Hepatic stellate cell (primary cell): ENCODE results near the gene ST6GAL1.

Experiments
- DNase-seq: peaks from one replicate; pipeline ENCODE4 v3.0.0; 2011; ENCODE audit warnings: low spot score

ST6GAL1 gene

GRCh38 chr3:187077537-187077936 is 147.2 kb downstream of the ST6GAL1 start:
- no peak for DNase-seq

GRCh38 chr3:187079090-187080022 is 149.0 kb downstream of the ST6GAL1 start:
- no peak for DNase-seq

DNA sequence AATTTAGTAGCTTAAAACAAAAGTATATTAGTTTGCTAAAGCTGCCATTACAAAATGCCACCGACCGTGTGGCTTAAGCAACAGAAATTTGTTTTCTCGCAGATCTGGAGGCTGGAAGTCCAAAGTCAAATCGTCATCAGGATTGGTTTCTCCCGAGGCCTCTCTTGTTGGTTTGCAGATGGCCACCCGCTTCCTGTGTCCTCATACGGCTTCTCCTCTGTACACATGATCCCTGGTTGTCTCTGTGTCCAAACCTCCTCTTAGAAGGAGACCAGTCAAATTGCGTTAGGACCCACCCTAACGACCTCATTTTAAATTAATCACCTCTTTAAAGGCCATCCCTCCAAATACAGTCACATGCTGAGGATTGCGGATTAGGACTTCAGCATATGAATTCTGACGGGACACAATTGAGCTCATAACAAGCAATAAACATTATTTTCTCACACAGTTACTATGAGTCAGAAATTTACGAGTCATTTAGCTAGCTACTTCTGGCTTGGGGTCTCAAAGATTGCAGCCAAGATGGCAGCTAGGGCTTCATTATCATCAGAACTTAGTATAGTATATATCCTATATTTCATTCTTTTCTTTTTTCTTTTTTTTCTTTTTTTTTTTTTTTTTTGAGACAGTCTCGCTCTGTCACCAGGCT is 150.6 kb downstream of the ST6GAL1 start:
- no peak for DNase-seq

DNA sequence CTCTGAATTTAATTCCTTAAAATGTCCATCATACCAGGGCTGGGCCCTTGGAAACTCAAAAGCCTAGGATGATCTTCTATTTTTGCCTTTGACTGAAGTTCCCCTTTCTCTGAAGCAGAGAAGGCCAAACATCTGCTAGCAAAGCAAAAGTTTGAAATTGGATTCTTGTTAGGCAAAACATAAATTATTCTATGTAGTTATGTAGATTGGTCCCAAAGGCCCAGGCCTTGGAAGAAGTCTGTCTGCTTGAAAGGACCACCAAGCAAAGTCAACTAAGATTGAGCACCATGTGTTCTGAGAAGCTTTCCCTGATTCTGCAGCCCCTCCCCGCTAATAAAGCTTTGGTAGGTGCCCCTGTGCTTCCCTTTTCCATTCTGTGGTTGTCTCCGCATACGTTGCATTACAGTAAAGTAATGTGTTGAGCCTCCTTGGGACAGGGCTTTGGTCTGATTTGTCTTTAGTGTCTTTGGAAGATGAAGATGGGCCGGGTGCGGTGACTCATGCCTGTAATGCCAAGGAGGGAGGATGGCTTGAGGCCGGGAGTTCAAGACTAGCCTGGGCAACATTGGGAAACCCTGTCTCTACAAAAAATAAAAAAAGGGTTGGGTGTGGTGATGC is 152.5 kb downstream of the ST6GAL1 start:
- DNase-seq: no peak

- no peak for DNase-seq
Measured at GRCh38 chr3:187084126-187084525, 153.8 kb downstream of the ST6GAL1 start.

DNA sequence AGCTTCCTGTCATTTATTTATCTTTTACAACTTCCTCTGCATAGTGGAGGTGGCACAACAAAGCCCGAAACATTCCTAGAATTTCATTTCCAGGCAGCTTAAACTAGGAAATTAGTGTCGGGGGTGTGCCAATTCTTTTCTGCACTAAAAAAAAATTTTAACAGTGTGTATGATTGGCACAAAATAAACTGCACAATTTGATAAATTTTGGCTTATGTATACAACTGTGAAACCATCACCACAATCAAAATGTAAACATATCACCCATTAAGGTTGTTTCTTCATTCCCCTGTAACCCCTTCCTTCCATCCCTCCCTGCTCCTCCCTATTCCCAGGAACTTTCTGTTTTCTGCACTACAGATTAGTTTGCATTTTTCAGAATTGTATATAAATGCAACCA is 154.3 kb downstream of the ST6GAL1 start:
- no peak for DNase-seq

- DNase-seq: no peak
Measured at GRCh38 chr3:187085021-187085666, 154.8 kb downstream of the ST6GAL1 start.

DNA sequence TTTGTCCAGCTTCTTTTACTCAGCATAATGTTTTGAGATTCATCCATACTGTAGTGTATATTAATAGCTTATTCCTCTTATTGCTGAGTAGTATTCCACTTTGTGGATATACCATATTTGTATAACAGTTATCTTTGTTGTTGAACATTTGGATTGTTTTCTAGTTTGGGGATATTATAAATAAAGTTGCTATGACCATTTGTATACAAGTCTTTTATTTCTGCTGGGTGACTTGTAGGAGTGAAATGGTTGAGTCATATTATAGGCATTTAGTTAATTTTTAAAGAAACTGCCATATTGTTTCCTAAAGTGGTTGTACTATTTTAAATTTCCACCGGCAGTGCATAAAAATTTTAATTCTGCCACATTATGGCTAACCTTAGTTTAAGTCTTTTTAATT is 155.6 kb downstream of the ST6GAL1 start:
- DNase-seq: no peak

DNA sequence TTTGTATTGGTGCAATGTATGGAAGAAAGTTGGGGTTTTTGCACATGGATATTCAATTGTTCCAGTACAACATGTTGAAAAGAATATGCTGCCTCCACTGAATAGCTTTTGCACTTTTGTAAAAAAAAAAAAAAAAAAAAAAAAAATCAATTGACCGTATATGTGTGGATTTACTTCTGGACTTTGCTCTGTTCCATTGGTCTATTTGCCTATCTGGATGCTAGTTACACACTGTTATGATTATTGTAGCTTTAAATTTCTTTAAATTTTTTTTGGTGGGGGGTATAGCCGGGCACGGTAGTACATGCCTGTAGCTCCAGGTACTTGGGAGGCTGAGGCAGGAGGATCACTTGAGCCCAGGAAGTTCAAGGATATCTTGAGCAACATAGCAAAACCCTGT is 156.5 kb downstream of the ST6GAL1 start:
- DNase-seq: no peak

GRCh38 chr3:187088701-187089100 is 158.4 kb downstream of the ST6GAL1 start:
- DNase-seq: no peak

DNA sequence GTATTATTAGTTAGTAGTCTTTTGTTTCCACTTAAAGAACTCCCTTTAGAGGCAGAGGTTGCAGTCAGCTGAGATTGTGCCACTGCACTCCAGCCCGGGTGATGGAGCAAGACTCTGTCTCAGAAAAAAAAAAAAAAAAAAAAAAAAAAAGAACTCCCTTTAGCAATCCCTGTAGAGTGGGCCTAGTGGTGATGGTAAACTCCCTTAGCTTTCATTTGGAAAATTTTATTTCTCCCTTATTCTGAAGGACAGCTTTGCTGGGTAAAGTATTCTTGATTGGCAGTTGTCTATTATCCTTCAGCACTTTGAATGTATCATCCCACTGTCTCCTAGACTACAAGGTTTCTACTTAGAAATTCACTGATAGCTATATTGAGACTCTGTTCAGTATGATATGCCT is 163.0 kb downstream of the ST6GAL1 start:
- no peak for DNase-seq

DNA sequence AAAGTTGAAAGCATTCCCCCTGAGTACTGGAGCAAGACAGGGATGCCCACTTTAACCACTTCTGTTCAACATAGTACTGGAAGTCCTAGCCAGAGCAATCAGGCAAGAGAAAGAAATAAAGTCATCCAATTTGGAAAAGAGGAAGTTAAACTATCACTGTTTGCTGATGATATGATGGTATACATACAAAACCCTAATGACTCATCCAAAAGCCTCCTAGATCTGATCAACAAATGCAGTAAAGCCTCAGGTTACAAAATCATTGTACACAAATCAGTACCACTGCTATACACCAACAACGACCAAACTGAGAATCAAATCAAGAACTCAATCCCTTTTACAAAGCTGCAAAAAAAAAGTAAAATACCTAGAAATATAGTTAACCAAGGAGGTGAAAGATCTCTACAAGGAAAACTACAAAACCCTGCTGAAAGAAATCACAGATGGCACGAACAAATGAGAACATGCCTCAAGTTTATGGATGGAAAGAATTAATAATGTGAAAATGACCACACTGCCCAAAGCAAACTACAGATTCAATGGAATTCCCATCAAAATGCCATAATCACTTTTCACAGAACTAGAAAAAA is 168.7 kb downstream of the ST6GAL1 start:
- DNase-seq: no peak

DNA sequence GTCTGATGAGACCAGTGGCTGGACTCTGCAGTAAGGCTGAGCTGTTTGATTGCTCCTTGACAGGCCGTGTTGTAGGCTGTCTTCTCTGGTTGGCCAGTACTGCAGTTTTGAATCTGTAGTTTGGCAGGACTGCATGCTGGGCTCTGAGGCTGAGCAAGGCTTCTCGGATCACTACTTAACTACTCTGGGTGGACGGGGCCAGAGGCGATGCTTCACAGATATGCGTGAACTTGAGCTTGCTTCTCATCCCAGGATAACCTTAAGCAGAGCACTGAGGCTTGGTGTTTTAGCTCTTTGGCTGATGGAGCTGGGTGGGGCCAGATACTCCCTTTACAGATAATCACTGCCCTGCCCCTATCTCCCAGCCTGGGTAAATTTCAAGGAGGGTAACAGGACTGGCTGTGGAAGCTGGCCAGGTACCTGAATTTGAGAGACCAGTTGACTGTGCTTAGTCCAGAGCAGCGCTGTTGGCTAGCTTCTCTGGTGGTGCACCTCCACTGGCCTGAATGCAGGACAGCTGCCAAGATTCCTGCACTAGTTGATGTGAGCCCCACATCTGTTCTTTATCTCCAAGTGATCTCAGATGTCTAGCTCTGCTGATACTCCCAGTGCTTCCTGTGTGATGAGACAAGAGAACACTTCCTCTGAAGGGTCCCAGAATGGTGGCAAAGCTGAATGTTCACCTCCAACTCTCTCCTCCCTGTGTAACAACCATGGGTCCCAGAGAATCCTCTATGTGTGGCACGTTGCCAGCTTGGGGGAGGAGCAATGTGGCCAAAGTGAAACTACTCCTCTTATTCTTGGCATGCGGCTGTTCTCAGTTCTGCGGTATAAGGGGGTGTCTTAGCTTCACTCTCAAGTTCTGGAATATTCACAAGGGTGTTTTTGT is 171.1 kb downstream of the ST6GAL1 start:
- peak; percentile 63 for DNase-seq

- no peak for DNase-seq
Measured at GRCh38 chr3:187102073-187102634, 171.8 kb downstream of the ST6GAL1 start.

GRCh38 chr3:187103251-187103650 is 172.9 kb downstream of the ST6GAL1 start:
- no peak for DNase-seq

DNA sequence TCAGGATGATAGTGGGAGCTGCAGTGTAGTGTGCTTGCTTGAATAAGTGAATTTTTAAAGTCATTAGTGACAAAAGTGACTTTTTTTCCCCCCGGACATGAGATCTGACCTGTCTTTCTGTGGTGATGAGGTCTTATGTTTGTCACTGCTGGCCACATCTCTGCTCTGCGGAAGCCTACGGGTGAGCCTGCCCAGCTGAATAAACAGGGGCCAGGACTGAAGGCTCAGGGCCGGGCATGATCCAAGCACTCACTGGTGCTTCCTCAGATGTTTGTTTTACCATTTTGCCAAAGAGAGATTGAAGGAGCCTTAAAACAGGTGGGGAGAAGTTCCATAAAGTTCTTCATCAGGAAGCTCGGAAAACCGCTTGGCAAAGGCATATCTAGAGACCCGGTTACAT is 174.0 kb downstream of the ST6GAL1 start:
- no peak for DNase-seq

DNA sequence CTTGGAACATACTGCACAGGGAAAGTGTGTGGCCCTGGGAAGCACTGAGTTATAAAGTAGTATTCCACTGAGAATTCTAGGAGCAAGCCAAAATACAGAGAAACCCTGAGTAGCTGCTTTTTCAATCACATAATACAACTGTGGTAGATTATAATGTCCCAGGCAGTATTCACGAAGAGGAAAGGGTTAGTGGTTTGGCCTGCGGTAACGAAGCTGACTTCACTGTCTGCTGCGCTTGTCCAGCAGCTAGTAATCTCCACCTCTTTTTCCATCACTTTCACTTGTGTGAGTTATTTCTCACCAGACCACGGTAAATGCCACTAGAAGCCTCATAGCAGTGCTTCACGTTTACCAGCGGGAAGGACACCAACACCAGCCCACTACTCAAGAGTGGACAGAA is 174.6 kb downstream of the ST6GAL1 start:
- no peak for DNase-seq

- no peak for DNase-seq
Measured at GRCh38 chr3:187105700-187106099, 175.4 kb downstream of the ST6GAL1 start.

GRCh38 chr3:187107989-187108388 is 177.7 kb downstream of the ST6GAL1 start:
- no peak for DNase-seq

DNA sequence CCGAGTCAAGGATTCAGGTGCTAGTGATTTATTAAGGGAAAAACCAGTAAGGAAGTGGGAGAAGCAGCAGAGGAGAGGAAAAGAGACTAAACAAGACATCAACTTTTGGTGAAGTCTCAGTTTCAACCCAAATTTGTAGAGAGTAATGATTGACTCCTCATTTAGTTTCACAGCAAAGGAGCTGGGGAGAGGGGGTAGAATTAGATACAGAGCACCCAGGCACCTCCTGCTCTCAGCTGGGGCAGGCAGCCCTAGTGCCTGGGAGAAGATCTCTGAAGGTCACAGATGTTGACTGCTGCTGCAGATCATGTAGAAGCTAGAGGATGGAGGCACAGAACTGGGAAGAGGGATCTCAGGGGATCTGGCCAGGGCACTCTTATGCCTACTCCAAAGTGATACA is 179.8 kb downstream of the ST6GAL1 start:
- DNase-seq: no peak
